Upper lobe of left lung (tissue), 4 donors: ENCODE data around the gene MORC4.

Source experiments
- EP300 ChIP-seq, 4 donors: sonication (generic); formaldehyde crosslinking; IDR thresholded peaks; one replicate each; pipeline ENCODE4 v1.5.1; 2017; ENCODE audit warnings: antibody characterized with exemption in 4 of 4, control low read depth in 2 of 4
- POLR2A ChIP-seq, 4 donors: fragments of 450-650 bp; IDR thresholded peaks; one replicate each; pipeline ENCODE4 v1.5.1; 2016 to 2017; ENCODE audit warnings: antibody characterized with exemption in 4 of 4, mild to moderate bottlenecking in 2 of 4

DNA sequence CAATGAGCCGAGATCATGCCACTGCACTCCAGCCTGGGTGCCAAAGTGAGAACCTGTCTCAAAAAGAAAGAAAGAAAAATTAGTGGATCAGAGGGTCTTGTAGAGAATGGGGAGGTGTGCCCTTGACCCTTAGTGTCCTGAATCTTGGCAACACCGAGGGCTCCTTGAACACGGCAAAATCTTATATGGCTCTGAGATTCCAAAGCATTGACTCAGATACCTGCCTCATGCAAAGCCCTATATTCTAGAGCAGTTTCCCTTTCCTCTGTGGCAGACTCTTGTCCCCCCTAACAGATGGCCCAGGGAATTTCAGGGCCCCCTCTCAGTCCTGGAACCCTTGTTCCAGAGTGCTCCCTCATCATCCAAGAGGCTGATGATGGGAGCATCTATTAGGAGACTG lies 73.0 kb downstream of the MORC4 start:
- TF ChIP-seq EP300 (IDR thresholded peaks at IDR 0.05) (no peak), POLR2A (IDR thresholded peaks at IDR 0.05) (no peak)
